Skeletal muscle satellite cell (primary cell): Measurements from ENCODE around the gene SLC30A2.

Source experiments
- H3K27me3 ChIP-seq: 2 replicates; pipeline ENCODE4 v1.7.0; 2013; ENCODE audit warnings: low read length; ENCODE audit not compliant: control insufficient read depth, insufficient read depth
- H3K36me3 ChIP-seq: 2 replicates; pipeline ENCODE4 v1.7.0; 2013; ENCODE audit warnings: mild to moderate bottlenecking, control low read depth, low read length; ENCODE audit not compliant: insufficient read depth
- H3K4me1 ChIP-seq: 2 replicates; pipeline ENCODE4 v1.7.0; 2013; ENCODE audit warnings: low read length; ENCODE audit not compliant: control insufficient read depth, insufficient read depth
- H3K4me2 ChIP-seq: 2 replicates; pipeline ENCODE4 v1.7.0; 2013; ENCODE audit warnings: mild to moderate bottlenecking, low read length
- H3K4me3 ChIP-seq: 2 replicates; pipeline ENCODE4 v1.7.0; 2013; ENCODE audit warnings: low read length
- H3K9ac ChIP-seq: 2 replicates; pipeline ENCODE4 v1.7.0; 2013; ENCODE audit warnings: mild to moderate bottlenecking, low read depth, low read length, moderate library complexity
- H3K9me3 ChIP-seq: replicated peaks from 2 replicates; pipeline ENCODE4 v1.7.0; 2013; ENCODE audit warnings: mild to moderate bottlenecking, control low read depth, low read length

The SLC30A2 gene

GRCh38 chr1:26036756-26037281 lies 9.1 kb downstream of the SLC30A2 start:
- Histone ChIP-seq H3K4me1 (peaks cover 15% of the 10 kb centered on the region), H3K36me3 (no peaks in the 10 kb centered on the region), H3K9me3 (no peaks in the 10 kb centered on the region), H3K4me3 (peak overlapping the region; percentile 82), H3K4me2 (peak overlapping the region; percentile 97), H3K9ac (no peak overlapping the region), H3K27me3 (peaks cover 30% of the 10 kb centered on the region)

DNA sequence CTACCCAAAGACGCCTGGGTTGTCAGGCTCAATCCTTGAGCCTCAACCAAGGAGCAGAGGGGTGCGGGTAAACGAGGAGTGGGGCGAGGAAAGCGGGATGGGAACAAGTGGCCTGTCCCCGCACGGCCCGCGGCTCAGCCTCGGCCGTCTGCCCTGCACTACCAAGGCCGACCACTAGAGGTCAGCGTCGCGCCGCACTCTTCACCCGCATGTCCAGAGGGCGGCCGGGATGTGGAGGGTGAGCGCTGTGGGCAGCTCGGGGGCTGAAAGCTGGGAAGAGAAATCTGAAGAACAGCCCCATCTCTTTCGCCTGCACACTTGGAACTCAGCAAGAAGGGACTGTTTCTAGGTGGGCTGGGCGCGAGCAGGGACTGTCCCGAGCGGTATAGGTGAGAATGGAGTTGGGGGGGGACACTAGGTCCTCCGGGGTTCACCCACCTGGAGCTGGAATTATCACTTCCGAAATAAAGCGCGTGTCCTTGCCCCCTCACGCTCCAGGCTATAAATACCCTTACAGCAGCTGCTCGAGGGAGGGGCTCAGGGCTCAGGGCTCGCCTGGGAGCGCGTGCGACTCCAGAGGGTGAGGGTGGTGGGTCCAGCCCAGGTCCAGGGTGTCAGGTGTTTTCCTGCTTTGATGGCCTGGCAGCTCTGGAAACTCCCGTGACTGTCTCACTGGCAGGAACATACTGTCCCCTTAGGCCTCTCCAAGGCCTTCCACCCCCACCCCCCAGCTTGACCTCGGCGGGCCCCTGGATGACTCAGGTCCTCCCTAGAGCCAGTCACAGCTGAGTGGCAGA lies 9.8 kb downstream of the SLC30A2 start:
- Histone ChIP-seq H3K4me2 (peak overlapping the region; percentile 97), H3K36me3 (no peaks in the 10 kb centered on the region), H3K27me3 (peaks cover 24% of the 10 kb centered on the region), H3K9ac (peak overlapping the region; percentile 74), H3K4me3 (peak overlapping the region; percentile 82), H3K4me1 (peaks cover 15% of the 10 kb centered on the region), H3K9me3 (no peaks in the 10 kb centered on the region)

DNA sequence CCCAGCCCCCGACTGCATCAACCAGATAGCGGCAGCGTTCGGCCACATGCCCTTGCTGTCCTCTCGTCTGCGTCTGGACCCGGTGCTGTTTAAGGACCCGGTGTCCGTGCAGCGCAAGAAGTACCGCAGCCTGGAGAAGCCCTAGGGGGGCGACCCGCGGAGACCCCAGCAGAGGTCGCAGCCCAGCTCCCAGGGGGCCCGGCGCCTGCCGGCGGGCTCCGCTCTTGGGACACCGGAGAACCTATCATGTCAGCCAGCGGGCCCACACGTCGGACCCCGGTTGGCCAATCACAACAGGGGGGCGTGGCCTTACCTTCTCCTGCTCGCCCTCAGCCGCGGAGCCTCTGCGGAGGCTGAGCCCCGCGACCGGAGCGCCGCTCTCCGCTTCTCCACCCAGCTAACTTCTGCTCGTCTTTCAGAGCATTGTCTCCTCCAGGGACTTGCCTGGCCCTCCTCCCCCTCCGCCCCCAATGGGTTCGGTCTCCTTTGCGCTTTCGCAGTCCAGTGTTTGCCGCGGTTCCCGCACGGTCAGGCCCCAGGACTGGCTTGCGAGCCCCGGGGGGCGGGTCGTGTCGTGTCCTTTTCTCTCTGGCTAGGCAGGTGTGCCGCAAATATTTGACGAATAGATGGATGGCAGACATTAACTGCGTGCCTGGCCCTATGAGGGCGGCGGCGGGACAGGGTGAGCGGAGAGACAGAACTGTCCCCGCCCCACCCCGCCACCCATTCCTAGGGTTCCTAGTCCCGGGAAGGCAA lies 10.5 kb downstream of the SLC30A2 start:
- H3K36me3 ChIP-seq = no peaks in the 10 kb centered on the region
- H3K9ac ChIP-seq = peak overlapping the region; percentile 74
- peak overlapping the region; percentile 97 for H3K4me2 ChIP-seq
- peaks cover 15% of the 10 kb centered on the region for H3K4me1 ChIP-seq
- peak overlapping the region; percentile 82 for H3K4me3 ChIP-seq
- H3K27me3 ChIP-seq = peaks cover 22% of the 10 kb centered on the region
- H3K9me3 ChIP-seq = no peaks in the 10 kb centered on the region

DNA sequence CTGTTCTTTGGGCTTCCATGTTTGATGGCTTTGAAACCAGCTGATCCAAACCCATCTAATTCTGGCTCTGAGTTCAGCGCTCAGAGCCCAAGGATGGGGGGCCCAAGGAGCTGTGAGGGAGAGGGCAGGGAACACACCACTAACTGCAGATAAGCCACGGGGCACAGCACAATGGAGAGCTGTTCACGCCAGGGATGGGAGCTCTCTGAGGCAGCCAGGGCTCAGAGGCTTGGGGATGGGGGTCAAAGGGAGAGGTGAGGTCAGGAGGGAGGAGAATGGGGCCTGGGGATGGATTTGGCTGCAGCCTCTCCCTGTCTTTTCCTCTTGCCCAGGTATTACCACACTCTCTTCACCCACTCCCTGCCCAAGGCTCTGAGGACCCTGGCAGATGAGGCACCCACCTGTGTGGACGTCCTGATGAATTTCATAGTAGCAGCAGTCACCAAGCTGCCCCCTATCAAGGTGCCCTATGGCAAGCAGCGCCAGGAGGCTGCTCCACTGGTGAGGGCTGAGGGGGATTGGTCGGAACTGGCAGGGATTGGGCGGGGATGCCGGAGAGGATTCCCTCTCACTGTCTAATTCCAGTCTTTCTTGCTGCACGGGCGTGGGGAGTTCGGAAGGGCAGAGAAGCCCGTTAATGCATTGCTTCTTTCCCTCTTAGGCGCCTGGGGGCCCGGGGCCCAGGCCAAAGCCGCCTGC lies 11.3 kb downstream of the SLC30A2 start:
- Histone ChIP-seq H3K4me2 (peak overlapping the region; percentile 97), H3K9me3 (no peaks in the 10 kb centered on the region), H3K4me1 (peaks cover 15% of the 10 kb centered on the region), H3K4me3 (peak overlapping the region; percentile 82), H3K27me3 (peaks cover 19% of the 10 kb centered on the region), H3K9ac (peak overlapping the region; percentile 12), H3K36me3 (no peaks in the 10 kb centered on the region)

- Histone ChIP-seq H3K9me3 (no peaks in the 10 kb centered on the region), H3K4me3 (no peak overlapping the region), H3K36me3 (no peaks in the 10 kb centered on the region), H3K4me2 (no peak overlapping the region), H3K27me3 (peaks cover 15% of the 10 kb centered on the region), H3K9ac (no peak overlapping the region), H3K4me1 (peaks cover 17% of the 10 kb centered on the region)
Measured at GRCh38 chr1:26032656-26033357, 13.1 kb downstream of the SLC30A2 start.

DNA sequence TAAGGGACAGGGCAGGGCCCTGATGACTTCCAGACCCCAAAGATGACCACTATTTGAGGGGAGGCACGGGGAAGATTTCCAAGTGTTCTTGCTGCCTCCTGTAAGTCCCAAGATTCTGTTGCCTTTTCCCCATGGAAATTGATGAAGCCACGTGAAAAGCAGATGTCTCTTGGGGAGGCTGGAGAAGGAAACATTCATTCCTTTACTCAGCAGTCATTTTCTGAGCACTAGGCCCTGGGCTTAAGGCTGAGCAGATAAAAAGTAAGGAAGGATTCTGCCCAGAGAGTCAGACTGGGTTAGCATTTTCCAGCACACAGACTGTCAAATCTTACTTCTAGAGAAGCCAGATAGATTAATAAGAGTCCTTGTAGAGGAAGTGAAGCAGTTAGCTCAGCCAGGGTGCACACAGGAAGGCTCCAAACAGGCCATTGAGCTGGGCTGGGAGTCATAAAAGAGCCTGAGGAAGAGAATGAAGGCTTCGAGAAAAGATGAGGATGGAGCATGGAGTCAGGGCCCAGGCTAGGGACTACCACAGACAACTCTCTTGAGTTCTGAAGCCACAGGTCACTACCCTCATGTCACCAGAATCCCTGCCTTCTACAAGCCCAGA lies 14.2 kb downstream of the SLC30A2 start:
- H3K27me3 ChIP-seq = peaks cover 16% of the 10 kb centered on the region
- no peak overlapping the region for H3K4me2 ChIP-seq
- peaks cover 17% of the 10 kb centered on the region for H3K4me1 ChIP-seq
- no peaks in the 10 kb centered on the region for H3K9me3 ChIP-seq
- no peak overlapping the region for H3K9ac ChIP-seq
- H3K36me3 ChIP-seq = no peaks in the 10 kb centered on the region
- no peak overlapping the region for H3K4me3 ChIP-seq

DNA sequence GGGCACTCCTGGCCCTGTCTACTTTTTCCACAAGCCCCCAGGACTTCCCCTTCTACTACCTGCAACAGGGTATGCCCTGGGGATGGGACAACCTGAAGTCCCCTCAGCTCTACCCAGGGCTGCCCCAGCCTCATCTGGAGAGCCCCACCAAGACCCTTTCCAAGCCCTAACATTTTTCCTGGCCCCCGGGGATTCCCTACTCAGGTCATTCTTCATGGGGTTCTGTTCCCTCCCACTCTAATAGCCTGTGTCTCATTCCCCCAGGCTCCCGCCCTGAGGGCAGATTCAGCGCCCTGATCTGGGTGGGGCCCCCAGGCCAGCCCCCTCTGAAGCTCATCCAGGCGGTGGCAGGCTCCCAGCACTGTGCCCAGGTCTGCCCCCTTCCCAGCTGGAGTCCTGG lies 14.7 kb downstream of the SLC30A2 start:
- Histone ChIP-seq H3K4me3 (no peak overlapping the region), H3K4me2 (no peak overlapping the region), H3K9me3 (no peaks in the 10 kb centered on the region), H3K4me1 (peaks cover 12% of the 10 kb centered on the region), H3K27me3 (peaks cover 18% of the 10 kb centered on the region), H3K36me3 (no peaks in the 10 kb centered on the region), H3K9ac (no peak overlapping the region)

GRCh38 chr1:26029864-26030481 lies 15.9 kb downstream of the SLC30A2 start:
- Histone ChIP-seq H3K9ac (no peak overlapping the region), H3K27me3 (peaks cover 21% of the 10 kb centered on the region), H3K4me2 (no peak overlapping the region), H3K4me3 (no peak overlapping the region), H3K9me3 (no peaks in the 10 kb centered on the region), H3K36me3 (no peaks in the 10 kb centered on the region), H3K4me1 (peaks cover 8% of the 10 kb centered on the region)

DNA sequence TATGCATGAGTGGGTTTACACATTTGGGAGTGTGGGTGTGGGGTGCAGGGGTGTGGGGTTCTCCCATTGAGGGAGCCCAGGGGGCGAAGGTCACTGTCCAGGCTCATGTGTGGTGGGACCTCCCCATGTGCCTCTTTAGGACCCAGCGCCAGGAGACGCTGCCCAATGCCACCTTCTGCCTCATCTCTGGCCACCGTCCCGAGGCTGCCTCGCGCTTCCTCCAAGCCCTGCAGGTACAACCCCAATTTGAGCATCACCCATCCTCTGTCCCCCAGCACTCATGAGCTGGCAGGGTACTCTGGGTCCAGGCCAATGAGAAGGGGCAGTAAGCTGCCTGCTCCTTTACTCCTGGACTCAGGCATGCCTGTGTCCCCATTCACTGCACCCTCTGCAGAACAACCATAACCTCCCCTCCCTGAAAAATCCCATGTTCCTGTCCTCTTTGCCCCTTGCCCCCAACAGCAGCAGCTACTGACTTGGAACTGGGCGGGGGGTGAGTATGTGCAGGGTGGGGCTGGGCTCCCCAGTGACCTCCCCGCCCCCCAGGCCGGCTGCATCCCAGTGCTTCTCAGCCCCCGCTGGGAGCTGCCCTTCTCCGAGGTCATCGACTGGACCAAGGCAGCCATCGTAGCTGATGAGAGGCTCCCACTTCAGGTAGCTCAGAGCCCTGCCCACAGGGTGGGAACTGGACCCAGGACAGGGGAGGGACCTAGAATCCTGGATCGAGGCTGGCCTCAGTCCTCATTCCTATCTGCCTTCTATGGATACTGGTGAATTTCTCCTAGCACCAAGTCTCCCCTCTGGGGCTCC lies 16.7 kb downstream of the SLC30A2 start:
- Histone ChIP-seq H3K27me3 (peaks cover 19% of the 10 kb centered on the region), H3K4me1 (peaks cover 5% of the 10 kb centered on the region), H3K4me2 (no peak overlapping the region), H3K9me3 (no peaks in the 10 kb centered on the region), H3K9ac (no peak overlapping the region), H3K4me3 (no peak overlapping the region), H3K36me3 (no peaks in the 10 kb centered on the region)

GRCh38 chr1:26028490-26028980 lies 17.4 kb downstream of the SLC30A2 start:
- Histone ChIP-seq H3K9ac (no peak overlapping the region), H3K9me3 (no peaks in the 10 kb centered on the region), H3K27me3 (peaks cover 18% of the 10 kb centered on the region), H3K4me1 (peaks cover 9% of the 10 kb centered on the region), H3K36me3 (no peaks in the 10 kb centered on the region), H3K4me2 (no peak overlapping the region), H3K4me3 (no peak overlapping the region)
